GM19467 (cell line): Measurements from ENCODE around the gene OR6J1.
"Not testable (repeated sequence)": the region's sequence is repeated elsewhere in the genome, so short reads cannot be mapped to it uniquely, and the experiment has no call there.

ENCODE experiments used
- ATAC-seq: cut with Tn5 transposase; IDR thresholded peaks from one replicate; pipeline ENCODE4 v1.9.1; 2021; ENCODE audit warnings: mild to moderate bottlenecking, moderate library complexity; ENCODE audit not compliant: unreplicated experiment

Gene OR6J1

DNA sequence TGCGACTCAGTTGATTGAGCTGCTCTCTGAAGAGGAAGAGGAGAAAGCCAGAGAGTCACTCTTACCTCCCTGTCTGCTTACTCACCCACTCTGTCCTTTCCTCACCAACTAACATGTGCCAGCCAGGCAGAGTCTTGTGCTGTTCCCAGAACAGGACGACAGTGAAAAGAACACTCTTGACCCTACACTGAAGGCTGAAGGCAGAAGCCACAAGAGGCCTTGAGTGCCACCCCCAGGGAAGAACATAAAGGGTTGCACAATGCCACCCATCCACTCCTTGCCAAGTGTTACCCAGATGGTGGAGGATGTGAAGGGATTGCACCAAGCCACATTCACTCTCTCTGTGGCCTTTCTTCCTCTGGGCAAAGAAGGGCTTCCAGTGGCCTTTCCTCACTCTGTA lies 33.2 kb downstream of the OR6J1 start:
- no peak for ATAC-seq

GRCh38 chr14:22607291-22607690 lies 36.9 kb downstream of the OR6J1 start:
- ATAC-seq: no peak

- no peak for ATAC-seq
Measured at GRCh38 chr14:22606380-22606779, 37.8 kb downstream of the OR6J1 start.

- ATAC-seq: no peak
Measured at GRCh38 chr14:22602862-22603261, 41.3 kb downstream of the OR6J1 start.

DNA sequence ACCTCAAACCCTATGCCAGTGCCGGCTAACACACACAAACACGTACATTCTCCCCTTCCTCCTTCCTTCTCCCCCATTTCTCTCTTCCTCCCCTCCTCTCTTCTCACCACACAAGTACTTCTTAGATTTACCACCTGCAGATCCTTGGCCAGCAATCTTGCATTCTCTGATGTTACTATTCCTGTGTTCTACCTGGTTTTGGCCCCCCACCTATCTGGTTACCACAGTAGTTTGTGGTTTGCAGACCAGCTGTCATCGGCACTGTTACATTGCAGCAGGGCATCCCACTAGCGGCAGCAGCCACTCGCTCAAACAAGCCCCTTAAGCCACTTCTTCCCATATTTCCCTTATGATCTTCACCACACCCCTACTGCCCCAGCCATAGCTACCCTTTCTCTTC lies 42.2 kb downstream of the OR6J1 start:
- ATAC-seq: no peak

DNA sequence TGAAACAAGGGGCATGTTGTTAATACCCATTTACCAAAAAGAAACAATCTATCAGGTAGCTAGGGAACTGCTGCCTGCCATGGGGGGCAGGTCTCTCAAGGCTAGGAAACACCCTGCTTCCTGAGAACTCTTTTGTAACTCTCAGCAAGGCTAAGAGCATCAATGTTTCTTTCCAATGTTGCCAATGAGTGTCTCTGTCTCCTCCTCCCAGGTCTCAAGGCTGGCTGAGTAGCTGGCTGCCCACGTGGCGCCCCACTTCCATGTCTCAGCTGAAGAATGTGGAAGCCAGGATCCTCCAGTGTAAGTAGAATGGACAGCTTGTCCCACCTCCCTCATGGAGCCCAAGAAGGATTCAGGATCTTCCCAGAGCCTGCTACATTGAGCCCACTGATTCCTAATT lies 42.7 kb downstream of the OR6J1 start:
- ATAC-seq: no peak

- ATAC-seq: no peak
Measured at GRCh38 chr14:22600027-22600426, 44.1 kb downstream of the OR6J1 start.

DNA sequence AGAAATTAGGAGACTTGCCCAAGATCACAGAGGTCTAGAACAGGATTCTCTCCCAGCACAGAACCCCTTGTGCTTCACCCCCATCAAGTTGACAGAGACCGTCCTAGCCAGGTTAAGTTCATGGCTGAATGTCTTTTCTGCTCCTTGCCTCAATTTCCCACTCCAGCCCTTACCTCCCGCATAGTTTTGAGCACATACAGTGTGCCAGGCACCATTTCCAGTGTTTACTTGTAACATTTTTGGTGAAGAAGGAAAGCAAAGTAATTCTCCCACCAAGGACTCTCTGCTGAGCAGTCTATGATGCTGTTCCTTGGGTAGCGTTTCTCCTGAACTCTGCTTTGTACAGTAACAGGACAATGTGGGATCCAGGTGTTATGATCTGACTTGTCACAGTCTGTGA lies 44.8 kb downstream of the OR6J1 start:
- ATAC-seq: no peak

DNA sequence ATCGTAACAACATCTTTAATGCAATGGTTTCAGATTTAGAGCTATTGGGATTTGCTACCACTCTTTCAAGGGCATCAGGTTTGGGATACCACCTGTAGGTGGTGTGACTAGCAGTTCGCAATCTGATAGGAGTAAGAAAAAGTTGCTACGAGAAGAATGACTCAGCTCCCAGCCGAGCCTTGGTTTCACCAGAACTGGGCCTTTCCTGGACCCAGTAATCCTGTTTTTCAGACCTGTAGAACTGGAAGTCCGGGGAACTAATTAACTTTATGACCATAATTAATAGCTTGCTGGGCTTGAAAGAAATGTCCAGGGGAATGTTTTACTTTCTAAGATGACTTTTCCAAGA lies 45.3 kb downstream of the OR6J1 start:
- ATAC-seq: no peak

GRCh38 chr14:22598099-22598895 lies 45.9 kb downstream of the OR6J1 start, which contains the start of gene ABHD4:
Gene ABHD4 (plus strand): TSS chr14:22598300. CDS start chr14:22598307, 7 bp downstream.
- peak; percentile 66 for ATAC-seq

GRCh38 chr14:22597771-22598098 lies 46.4 kb downstream of the OR6J1 start:
- no peak for ATAC-seq

DNA sequence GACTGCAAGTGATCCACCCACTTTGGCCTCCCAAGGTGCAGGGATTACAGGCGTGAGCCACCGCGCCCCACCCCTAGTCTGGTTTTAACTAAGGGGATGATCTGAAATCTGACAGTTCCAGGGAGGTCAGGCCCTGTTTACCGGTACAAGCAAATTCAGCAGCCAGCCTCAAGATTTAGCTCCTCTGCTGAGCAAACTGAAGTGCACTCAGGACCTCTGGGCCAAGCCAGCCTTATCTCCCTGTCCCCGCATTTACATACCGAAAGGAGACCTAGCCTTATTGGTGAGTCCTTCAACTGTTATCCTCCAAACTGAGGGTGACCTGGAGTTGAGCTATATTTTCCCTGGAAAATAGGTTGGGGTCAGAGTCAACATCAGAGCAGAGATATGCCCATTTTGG lies 46.9 kb downstream of the OR6J1 start:
- no peak for ATAC-seq

DNA sequence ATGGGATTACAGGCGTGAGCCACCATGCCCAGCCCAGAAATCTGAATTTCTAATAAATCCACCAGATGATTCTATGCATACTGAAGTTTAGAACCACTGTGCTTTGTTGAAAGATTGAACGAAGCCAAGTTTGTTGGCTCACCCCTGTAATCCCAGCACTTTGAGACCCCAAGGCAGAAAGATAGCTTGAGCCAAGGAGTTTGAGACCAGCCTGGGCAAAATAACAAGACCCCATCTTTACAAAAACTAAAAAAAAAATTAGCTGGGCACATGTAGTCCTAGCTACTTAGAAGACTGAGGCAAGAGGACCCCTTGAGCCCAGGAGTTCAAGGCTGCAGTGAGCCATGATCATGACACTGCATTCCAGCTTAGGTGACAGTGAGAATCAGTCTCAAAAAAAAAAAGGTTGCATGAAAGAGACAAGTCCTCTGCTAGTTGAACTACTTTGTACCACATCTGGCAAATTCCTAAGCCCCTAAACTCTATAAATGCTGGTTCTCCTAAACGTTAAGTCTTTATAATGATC lies 47.7 kb downstream of the OR6J1 start:
- no peak for ATAC-seq

GRCh38 chr14:22594156-22594716 lies 49.9 kb downstream of the OR6J1 start:
- no peak for ATAC-seq

DNA sequence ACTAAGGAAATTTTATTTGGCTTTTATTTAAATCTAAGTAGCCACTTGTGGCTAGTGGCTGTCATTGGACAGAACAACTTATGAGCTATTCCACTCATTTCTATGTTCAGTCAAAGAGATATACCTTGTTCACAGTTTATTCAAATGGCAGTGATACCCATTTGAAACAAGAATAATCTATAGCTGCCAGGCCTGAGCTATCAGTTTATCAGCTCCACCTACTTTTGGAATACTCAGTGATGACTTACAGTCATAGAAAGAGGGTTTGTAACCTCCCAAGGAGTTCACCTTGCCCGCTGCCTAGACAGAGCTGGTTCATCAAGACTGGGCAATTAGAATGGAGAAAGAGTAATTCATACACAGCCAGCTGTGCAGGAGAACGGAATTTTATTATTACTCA lies 50.6 kb downstream of the OR6J1 start:
- ATAC-seq: no peak

- ATAC-seq: no peak
Measured at GRCh38 chr14:22593189-22593588, 51.0 kb downstream of the OR6J1 start.

- peak; percentile 88 for ATAC-seq
Measured at GRCh38 chr14:22589096-22589839, 54.9 kb downstream of the OR6J1 start, which contains the start of gene DAD1. Gene DAD1 (minus strand): TSS chr14:22589224. CDS start chr14:22589157, 67 bp downstream.

GRCh38 chr14:22588526-22589095 lies 55.5 kb downstream of the OR6J1 start:
- no peak for ATAC-seq

- not testable (repeated sequence) for ATAC-seq
Measured at GRCh38 chr14:22587677-22588422, 56.3 kb downstream of the OR6J1 start.

DNA sequence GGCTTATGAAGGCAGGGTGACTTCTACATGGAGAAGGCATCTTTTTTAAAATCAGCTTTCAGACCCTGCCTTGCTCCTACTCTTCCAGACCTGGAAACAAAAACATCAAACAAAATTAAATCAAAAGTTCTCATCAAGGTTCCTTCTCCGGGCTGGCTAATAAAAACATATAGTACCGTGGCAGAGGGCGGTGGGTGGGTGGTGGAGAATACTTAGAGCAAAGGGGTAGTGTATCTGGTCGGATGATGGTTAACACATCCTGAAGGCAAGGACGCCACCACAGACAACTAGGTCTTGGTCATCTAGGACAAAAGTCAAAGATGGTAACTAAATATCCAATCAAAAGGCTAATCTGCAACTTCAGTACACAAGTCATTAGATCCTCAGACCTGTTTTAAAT lies 56.9 kb downstream of the OR6J1 start:
- no peak for ATAC-seq

GRCh38 chr14:22583994-22584393 lies 60.2 kb downstream of the OR6J1 start:
- no peak for ATAC-seq
